ENCODE data around the gene C9. TPM values are rescaled to one million over a fixed set of nuclear protein-coding genes. Genes with fewer than 3 reads are reported as not detected.
"Not testable (repeated sequence)": the region's sequence is repeated elsewhere in the genome, so short reads cannot be mapped to it uniquely, and the experiment has no call there.

C9 gene
- total RNA-seq, 2 donors from 2014 or later, result not detected

DNA sequence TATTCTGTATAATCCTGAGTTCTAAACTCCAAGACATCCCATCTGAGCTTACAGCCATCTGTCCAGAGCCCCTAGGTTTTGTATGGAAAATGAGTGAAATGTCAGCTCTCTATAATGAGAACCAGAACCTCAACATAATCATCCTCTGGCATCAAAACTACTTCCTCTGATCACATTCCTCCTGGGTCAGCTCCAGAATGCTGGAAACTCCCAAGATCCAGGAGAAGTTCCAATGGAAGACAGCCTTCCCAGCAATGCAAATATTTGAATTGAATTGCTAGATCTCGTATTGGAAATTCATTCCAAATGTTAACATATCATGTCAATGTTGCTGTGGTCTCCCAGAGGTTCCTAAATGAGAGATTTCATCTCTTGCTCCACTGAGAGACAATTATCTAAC lies 23.8 kb downstream of the C9 start:
- no peak for DNase-seq
- no peak for ATAC-seq
- intact Hi-C loops (cut with DNase I), result no loop called here

DNA sequence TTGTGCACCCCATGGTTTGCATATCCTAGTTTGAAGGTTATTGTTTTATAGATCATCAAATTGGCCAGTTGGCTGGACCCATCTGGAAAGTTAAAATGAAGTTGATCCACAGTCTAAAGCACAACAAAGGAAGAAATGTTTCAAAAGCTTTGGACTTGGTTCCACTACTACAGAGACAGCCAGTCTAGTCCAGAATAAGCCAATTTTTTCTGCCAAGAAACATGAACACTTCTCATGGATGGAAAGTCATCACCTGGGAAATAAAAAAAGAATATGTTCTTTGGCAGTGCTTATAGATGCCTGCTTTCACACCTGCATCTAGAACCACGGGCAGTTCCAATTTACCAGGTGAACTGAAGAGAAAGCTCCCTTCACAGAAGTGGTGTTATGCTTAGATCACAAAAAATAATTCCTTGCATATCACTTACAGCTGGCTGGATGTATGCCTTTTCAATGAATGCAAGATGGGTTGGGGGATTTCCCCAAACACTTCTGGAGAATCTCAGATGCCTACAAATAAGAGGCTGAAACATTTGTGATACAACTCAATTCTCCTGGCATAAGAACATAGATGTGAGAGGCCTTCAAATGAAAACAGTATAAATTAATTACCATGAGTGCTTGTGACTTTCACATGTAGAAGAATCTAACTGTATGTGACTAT lies 26.9 kb downstream of the C9 start:
- ATAC-seq (no peak), DNase-seq (no peak)
- intact Hi-C loops (cut with DNase I), result no loop called here

DNA sequence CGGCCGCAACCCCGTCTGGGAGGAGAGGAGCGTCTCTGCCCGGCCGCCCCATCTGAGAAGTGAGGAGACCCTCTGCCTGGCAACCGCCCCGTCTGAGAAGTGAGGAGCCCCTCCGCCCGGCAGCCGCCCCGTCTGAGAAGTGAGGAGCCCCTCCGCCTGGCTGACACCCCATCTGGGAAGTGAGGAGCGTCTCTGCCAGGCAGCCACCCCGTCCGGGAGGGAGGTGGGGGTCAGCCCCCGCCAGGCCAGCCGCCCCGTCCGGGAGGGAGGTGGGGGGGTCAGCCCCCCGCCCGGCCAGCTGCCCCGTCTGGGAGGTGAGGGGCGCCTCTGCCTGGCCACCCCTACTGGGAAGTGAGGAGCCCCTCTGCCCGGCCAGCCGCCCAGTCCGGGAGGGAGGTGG lies 30.0 kb downstream of the C9 start:
- ATAC-seq; DNase-seq; intact Hi-C loops (cut with DNase I): not testable (repeated sequence)

DNA sequence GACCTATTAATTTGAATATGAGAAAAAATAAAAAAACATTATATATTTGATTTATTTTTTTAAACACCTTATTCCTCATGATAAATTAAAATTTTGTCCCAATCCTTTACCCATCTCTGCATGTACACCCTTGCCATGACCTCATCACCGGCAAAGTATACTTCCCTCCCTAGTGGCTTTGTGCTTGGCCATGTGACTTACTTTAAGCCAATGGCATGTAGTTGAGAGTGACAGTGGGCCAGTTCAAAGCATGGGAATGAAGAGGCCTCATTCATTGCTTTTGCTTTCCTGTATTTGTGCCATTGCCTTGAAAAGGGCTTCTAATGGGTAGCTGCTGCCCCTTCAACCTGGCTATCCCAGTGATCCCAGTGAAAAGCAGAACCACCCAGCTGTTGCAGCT lies 31.2 kb downstream of the C9 start:
- DNase-seq, result no peak
- no peak for ATAC-seq
- intact Hi-C loops (cut with DNase I), result no loop called here

DNA sequence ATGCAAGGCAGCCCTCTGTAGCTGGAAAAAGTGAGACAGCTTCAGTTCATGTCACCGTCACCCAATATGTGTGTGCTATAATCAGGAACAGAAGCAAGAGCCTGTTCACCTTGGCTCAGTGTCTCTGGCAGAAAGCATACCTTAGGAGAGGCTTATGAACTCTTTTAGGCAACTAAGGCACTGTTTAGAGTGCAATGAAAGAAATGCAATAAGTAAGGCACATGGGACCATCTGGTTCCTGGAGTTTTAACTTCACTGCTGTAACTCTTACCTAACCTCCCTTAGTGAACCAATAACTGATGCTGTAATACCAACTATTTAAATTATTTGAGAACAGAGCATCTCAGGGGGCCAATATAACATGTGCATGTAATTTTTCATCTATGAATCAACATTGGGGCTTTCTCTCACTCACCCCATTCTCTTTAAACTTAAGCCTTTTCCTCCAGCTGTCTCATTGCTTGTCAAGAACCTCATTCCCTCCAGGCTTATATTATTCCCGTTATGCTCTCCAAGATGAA lies 32.4 kb downstream of the C9 start:
- intact Hi-C loops (cut with DNase I), result no loop called here
- ATAC-seq (no peak), DNase-seq (no peak)

DNA sequence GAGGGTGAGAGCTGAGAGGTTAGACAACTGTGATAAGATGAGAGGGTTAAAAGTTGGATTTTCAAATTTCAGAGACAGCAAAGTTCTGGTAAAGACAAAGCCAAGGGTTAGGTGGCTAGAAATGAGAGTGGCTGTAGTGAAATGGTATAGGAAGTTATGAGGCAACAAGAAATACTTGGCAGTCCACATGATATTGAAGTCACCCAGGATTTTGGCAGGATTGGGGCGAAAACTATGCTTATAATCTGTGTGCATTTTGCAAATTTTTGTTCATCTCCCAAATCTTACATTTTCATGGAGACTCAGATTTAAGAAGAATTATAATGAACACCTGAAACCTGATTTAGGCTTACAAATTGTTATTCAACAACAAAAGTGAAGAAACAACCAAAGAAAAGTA lies 35.6 kb downstream of the C9 start:
- intact Hi-C loops (cut with DNase I), result no loop called here

DNA sequence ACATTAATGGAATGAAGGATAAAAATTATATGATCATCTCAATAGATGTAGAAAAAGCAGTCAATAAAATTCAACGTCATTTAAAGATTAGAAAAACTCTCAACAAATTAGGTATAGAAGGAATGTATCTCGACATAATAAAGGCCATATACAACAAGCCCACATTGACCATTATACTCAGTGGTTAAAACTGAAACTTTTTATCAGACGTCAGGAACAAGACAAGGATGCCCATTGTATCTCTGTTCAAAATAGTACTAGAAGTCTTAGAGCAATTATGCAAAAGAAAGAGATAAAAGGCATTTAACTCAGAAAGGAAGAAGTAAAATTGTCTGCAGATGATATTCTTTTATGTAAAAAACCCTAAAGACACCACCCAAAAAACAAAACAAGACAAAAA lies 40.8 kb downstream of the C9 start:
- intact Hi-C loops (cut with DNase I), result no loop called here
- no peak for DNase-seq
- ATAC-seq, result no peak

More for the DNA sequence above, 35.6 kb downstream of the C9 start:
- ATAC-seq (no peak), DNase-seq (no peak)

DNA sequence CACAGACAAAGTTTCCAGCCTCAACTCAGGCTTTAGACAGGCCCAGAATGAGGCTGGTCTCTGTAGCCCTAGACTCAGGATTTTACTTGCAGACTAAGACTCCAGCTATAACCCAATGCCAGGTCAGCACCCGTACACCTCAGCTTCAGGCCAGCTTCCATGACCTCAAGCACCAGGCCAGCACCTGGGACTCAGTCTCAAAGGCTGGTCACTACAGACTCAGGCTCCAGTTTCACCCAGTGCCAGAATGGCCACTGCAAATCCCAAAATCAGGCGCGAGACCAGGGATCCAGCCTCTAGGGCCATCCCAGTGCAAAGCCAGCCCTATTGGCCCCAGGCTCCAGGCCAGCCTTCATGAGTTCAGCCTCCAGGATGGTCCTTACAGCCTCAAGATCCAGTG lies 44.9 kb downstream of the C9 start:
- DNase-seq, result no peak
- ATAC-seq, result no peak
- intact Hi-C loops (cut with DNase I), result no loop called here

DNA sequence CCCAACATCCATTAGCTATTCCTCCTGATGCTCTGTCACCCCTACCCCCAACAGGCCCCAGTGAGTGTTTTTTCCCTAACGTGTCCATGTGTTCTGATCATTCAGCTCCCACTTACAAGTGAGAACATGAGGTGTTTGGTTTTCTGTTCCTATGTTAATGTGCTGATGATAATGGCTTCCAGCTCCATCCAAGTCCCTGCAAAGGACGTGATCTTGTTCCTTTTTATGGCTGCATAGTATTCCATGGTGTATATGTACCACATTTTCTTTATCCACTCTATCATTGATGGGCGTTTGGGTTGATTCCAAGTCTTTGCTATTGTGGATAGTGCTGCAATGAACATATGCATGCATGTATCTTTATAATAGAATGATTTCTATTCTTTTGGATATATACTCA lies 47.8 kb downstream of the C9 start:
- DNase-seq; ATAC-seq; intact Hi-C loops (cut with DNase I): not testable (repeated sequence)

DNA sequence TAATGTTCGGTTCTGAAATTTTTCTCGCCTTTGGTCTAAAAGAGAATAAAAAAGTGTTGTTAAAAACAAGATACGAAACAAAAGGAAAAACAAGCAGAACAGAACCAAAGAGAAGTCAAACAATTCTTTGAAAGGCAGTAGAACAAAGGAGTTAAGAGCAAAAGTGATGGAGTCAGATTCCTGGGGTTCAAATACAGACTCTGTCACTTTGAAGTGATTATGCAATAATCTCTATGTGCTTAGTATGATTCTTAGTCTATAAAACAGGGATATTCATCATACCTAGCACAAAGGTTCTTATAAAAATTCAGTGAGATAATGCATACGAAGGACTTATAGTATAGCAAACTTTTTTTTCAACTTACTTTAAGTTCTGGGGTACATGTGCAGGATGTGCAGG lies 48.3 kb downstream of the C9 start:
- no peak for ATAC-seq
- intact Hi-C loops (cut with DNase I), result no loop called here
- DNase-seq, result no peak

DNA sequence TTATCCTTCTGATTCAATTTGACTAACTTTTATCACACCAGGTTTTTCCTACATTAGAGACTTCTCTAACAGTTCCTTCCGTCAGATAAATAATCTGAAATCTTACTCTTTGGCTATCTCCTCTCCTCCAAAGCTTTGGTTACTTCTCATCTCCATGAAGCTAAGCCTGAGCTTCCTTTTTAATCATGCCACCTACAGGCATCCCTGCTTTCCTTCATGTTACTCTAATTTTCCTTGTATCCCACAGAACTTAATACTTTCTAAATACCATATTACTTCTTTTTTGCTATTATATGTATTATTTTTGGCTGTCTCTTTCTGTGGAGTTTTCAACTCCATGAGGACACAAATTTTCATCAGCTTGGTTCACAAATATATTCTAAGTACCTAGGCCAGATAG lies 49.7 kb downstream of the C9 start:
- DNase-seq, result no peak
- intact Hi-C loops (cut with DNase I), result no loop called here
- ATAC-seq, result no peak

DNA sequence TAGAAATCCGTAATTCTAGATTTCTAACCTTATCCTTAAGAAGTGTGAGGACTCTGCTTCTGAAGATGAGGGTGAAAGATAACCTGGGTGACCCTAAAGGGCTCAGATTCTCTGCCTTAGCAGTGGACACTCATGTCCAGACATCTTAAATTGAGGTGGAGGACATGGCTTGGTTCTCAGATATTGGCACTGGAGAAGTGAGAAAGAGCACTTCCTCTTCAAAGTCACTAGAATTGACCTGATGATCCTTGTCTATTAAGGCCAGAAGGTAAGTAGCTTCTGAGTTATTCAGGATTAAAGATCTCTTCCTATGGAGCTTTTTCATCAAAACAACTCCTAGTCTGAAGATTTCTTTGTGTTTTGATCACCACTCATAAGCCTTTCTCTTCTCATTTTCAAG lies 54.8 kb downstream of the C9 start:
- DNase-seq (no peak), ATAC-seq (no peak)
- intact Hi-C loops (cut with DNase I), result no loop called here

DNA sequence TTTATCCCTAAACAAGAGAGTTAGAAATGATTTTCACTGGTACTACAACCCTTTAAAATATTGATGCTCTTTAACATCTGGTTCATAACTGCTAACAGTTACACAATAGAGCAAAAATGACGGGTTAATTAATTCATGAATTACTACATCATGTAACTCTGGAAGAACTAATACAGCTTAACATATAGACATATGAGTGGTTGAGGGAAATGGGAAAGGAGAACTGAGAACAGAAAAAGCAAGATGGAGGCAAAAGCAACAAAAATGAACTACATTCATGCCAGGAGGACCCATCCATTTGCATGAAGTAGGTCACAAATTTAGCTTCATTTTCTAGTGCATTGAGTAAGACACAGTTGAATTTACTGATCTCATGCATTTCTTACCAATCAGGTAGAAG lies 61.8 kb downstream of the C9 start:
- ATAC-seq (no peak), DNase-seq (no peak)
- intact Hi-C loops (cut with DNase I), result no loop called here

DNA sequence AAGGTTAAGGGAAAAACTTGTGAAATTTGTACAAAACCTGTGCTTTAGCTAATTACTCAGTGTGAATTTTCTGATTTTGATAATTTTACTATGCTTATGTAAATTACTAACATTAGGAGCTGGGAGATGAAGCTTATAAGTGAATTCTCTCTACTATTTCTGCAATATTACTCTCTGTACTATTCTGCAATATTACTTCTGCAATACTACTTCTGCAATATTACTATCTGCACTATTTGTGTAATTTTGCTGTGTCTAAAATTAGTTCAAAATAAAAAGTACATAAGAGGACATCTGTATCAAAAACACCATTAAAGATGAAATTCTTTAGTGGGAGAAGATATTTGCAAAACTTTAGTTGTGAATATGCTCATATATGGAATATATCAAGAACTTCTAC lies 62.9 kb downstream of the C9 start:
- intact Hi-C loops (cut with DNase I), result no loop called here
- DNase-seq (no peak), ATAC-seq (no peak)

DNA sequence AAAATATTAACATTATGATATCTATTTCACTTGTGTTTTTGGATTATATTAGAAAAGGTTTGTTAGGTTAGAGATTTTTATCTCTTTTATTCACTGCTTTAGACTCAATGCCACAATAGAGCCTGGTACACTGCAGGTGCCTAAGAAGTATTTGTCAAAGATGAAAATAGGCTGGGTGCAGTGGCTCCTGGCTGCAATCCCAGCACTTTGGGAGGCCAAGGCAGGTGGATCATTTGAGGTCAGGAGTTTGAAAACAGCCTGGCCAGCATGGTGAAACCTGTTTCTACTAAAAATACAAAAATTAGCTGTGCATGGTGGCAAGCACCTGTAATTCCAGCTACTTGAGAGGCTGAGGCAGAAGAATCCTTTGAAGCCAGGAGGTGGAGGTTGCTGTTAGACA lies 64.3 kb downstream of the C9 start:
- DNase-seq (no peak), ATAC-seq (no peak)
- intact Hi-C loops (cut with DNase I), result no loop called here

DNA sequence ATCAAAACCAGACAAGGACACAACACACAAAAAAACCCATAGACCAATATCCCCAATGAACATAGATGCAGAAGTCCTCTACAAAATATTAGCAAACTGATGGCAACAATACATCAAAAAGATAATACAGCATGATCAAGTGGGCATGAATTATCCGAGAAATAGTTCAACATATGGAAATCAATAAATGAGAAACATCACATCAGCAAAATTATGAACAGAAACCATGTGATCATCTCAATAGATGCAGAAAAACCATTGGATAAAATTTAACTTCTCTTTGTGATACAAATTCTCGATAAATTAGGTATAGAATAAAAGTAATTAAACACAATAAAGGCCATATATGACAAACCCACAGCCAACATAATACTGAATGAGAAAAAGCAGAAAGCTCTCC lies 69.6 kb downstream of the C9 start:
- ATAC-seq (no peak), DNase-seq (no peak)
- intact Hi-C loops (cut with DNase I), result no loop called here

DNA sequence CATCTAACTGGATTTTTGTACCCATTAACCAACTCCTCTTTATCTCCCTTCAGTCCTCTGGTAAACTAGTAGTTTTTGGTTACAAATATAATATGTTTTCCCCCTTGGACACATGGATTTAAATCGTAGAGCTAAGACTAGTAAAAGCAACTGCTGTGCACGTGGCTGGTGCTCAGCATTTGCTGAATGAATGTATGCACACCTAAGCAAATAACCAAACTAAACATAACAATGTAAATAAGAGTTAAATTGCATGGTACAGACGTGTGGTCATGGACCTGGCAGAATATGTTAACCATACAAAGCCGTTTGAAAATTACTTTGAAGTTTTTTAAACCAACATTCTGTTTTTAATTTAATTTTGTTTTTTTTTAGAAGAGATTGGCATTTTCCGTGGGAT lies 79.7 kb downstream of the C9 start:
- intact Hi-C loops (cut with DNase I), result loop anchor here in 1 of 2 donors (10.0 kb wide), 1 partner anchor 280 kb away; no protein-coding TSS in a partner anchor
- no peak for DNase-seq
- no peak for ATAC-seq

DNA sequence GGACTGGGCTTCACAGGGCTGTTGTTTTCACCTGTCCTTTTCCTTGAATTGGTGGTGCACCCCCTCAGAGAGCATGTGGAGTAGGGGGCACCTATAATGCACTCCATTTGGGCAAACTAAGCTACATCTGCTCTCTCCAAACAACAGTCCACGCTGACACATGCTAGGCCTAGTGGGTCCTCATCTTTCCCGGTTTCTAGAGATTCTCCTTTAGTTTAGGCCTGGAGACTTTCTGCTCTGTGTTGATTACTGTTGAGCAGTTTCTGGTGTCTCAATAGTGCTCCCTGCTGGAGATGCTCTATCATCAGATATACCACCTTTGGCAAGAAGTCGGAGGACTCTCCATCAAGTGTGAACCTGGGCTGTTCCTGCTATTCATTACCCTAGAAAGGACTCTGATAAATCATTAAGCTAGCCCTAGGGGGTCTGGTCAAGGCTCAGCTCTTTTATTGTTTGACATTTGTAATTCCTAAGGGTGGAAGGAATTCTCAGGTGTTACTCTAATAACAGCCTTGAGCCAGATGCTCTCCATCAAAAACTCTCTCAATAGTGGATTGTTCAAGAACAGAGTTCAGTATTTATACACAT lies 81.0 kb downstream of the C9 start:
- DNase-seq (no peak), ATAC-seq (peak; percentile 70 to 76)
- intact Hi-C loops (cut with DNase I), result loop anchor here in 1 of 2 donors (10.0 kb wide), 1 partner anchor 279 kb away; no protein-coding TSS in a partner anchor

DNA sequence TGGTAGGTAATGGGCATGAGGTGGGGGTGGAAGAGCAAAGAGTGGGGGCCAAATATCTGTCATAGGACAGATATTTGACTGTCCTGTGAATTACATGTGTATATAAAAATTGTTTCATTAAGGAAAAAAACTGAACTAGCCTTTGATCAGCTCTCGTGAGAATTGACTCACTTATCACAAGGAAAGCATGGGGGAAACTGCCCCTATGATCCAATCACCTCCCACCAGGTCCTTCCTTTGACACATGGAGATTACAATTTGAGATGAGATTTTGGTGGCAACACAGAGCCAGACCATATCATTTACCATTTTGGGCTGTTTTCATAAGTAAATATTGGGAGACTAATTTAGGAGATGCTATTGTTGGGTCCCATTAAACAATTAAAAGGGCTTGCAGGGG lies 81.7 kb downstream of the C9 start:
- ATAC-seq (no peak), DNase-seq (no peak)
- intact Hi-C loops (cut with DNase I), result loop anchor here in 1 of 2 donors (10.0 kb wide), 1 partner anchor 278 kb away; no protein-coding TSS in a partner anchor

DNA sequence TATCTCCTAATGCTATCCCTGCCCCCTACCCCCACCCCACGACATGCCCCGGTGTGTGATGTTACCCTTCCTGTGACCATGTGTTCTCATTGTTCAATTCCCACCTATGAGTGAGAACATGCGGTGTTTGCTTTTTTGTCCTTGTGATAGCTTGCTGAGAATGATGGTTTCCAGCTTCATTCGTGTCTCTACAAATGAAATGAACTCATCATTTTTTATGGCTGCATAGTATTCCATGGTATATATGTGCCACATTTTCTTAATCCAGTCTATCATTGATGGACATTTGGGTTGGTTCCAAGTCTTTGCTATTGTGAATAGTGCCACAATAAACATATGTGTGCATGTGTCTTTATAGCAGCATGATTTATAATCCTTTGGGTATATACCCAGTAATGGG lies 88.4 kb downstream of the C9 start:
- intact Hi-C loops (cut with DNase I); ATAC-seq; DNase-seq: not testable (repeated sequence)

All from left cardiac atrium (tissue), 4 donors.